Right ventricle myocardium inferior (tissue), 1 donor: ENCODE data around the gene BCL2L12. TPM values are rescaled to one million over a fixed set of nuclear protein-coding genes. Genes with fewer than 3 reads are reported as not detected.
"Not testable (repeated sequence)": the region's sequence is repeated elsewhere in the genome, so short reads cannot be mapped to it uniquely, and the experiment has no call there.

Experiments used
- ATAC-seq: fragments of 200-7000 bp; cut with Tn5 transposase; one replicate; pipeline ENCODE4 v1.9.1; 2020; ENCODE audit warnings: mild to moderate bottlenecking, moderate library complexity
- DNase-seq: peaks from one replicate; pipeline ENCODE4 v3.0.0; 2021; ENCODE audit errors: missing footprints
- intact Hi-C: fragments of 100-400 bp; cut with DNase I; formaldehyde crosslinking; loops from one replicate; pipeline ENCODE4 v1.11.0; 2022
- total RNA-seq: library from RNA; stranded (reverse); fragmentation: NEBNext Ultra II Directional; extraction: Animal tissue kit (Norgen Biotek cat#: 25700); gene quantifications from one replicate; pipeline ENCODE4 v1.2.1, GENCODE V29; 2021
- donor health status: DM: no; HTN: yes; CAD: no; lungs with severe emphysema.

BCL2L12 gene
- total RNA-seq, 1 donor from 2014 or later = 10.6 TPM

- ATAC-seq = peak; percentile 42
- intact Hi-C loops = loop anchor here (5.0 kb wide), 1 partner anchor 71 kb away; the partner anchor contains the start of gene TSKS
- no peak for DNase-seq
Measured at GRCh38 chr19:49691243-49692146, 25.8 kb downstream of the BCL2L12 start.

- ATAC-seq (no peak), DNase-seq (no peak)
Measured at GRCh38 chr19:49692147-49692506, 26.4 kb downstream of the BCL2L12 start.

GRCh38 chr19:49696115-49696514 is 30.4 kb downstream of the BCL2L12 start:
- DNase-seq (no peak), ATAC-seq (no peak)
- intact Hi-C loops = no loop called here

More at GRCh38 chr19:49692147-49692506, 26.4 kb downstream of the BCL2L12 start:
- intact Hi-C loops = loop anchor here (5.0 kb wide), 1 partner anchor 70 kb away; the partner anchor contains the start of gene TSKS

- intact Hi-C loops = no loop called here
- ATAC-seq = no peak
- DNase-seq = no peak
Measured at GRCh38 chr19:49696865-49697264, 31.1 kb downstream of the BCL2L12 start.

GRCh38 chr19:49699364-49699763 is 33.6 kb downstream of the BCL2L12 start:
- DNase-seq (no peak), ATAC-seq (no peak)
- intact Hi-C loops = no loop called here

- DNase-seq = no peak
- intact Hi-C loops = no loop called here
- ATAC-seq = no peak
Measured at GRCh38 chr19:49700563-49700962, 34.8 kb downstream of the BCL2L12 start.

GRCh38 chr19:49701271-49701786 is 35.6 kb downstream of the BCL2L12 start:
- intact Hi-C loops = no loop called here
- no peak for DNase-seq
- ATAC-seq = no peak

- no peak for DNase-seq
- ATAC-seq = no peak
- intact Hi-C loops = no loop called here
Measured at GRCh38 chr19:49704888-49705642, 39.3 kb downstream of the BCL2L12 start.

GRCh38 chr19:49705919-49706318 is 40.2 kb downstream of the BCL2L12 start:
- DNase-seq (no peak), ATAC-seq (no peak)
- intact Hi-C loops = no loop called here

GRCh38 chr19:49710372-49710951 is 44.7 kb downstream of the BCL2L12 start:
- DNase-seq (no peak), ATAC-seq (no peak)
- intact Hi-C loops = no loop called here

- DNase-seq (no peak), ATAC-seq (peak; percentile 61)
- intact Hi-C loops = no loop called here
Measured at GRCh38 chr19:49712397-49712859, 46.7 kb downstream of the BCL2L12 start.

- ATAC-seq = no peak
- DNase-seq = no peak
- intact Hi-C loops = no loop called here
Measured at GRCh38 chr19:49713236-49713845, 47.6 kb downstream of the BCL2L12 start.

- no peak for DNase-seq
Measured at GRCh38 chr19:49716154-49716553, 50.4 kb downstream of the BCL2L12 start.

GRCh38 chr19:49718511-49718910 is 52.8 kb downstream of the BCL2L12 start:
- no peak for ATAC-seq
- intact Hi-C loops = no loop called here
- DNase-seq = no peak

More at GRCh38 chr19:49716154-49716553, 50.4 kb downstream of the BCL2L12 start:
- intact Hi-C loops = no loop called here
- ATAC-seq = no peak

- DNase-seq = no peak
- no peak for ATAC-seq
- intact Hi-C loops = no loop called here
Measured at GRCh38 chr19:49718991-49719390, 53.3 kb downstream of the BCL2L12 start.

GRCh38 chr19:49719420-49719819 is 53.7 kb downstream of the BCL2L12 start:
- ATAC-seq, intact Hi-C loops, DNase-seq: not testable (repeated sequence)
